PC-3 (cell line): ENCODE data around the gene GID4.

ENCODE experiments used
- CTCF ChIP-seq: fragments of 300-600 bp; sonication (generic); conservative IDR thresholded peaks from 2 replicates; pipeline ENCODE4 v1.5.1; 2017; ENCODE audit warnings: antibody characterized with exemption, low read depth, mild to moderate bottlenecking, low read length
- EZH2 ChIP-seq: fragments of 300-600 bp; sonication (generic); IDR thresholded peaks from one replicate; pipeline ENCODE4 v1.6.1; 2017; ENCODE audit warnings: antibody characterized with exemption, mild to moderate bottlenecking, low read length; ENCODE audit not compliant: unreplicated experiment
- EZH2phosphoT487 ChIP-seq: fragments of 300-600 bp; sonication (generic); IDR thresholded peaks from 2 replicates; pipeline ENCODE4 v1.6.1; 2018; ENCODE audit warnings: mild to moderate bottlenecking, antibody characterized with exemption, low read length, borderline replicate concordance

GRCh38 chr17:17990282-17990681 lies 48.9 kb upstream of the GID4 start:
- TF ChIP-seq CTCF (no peak), EZH2 (no peak), EZH2phosphoT487 (no peak)
